PC-9 (cell line): Measurements from ENCODE around the gene MAPK10.

ENCODE experiments used
- EZH2 ChIP-seq: fragments of 200-600 bp; sonication (generic); IDR thresholded peaks from 2 replicates; pipeline ENCODE4 v1.8.0; 2017; ENCODE audit warnings: antibody characterized with exemption, low read depth
- TF ChIP-seq, protein P1 (sequence below): fragments of 200-600 bp; sonication (generic); conservative IDR thresholded peaks from 2 replicates; pipeline ENCODE4 v1.6.1; 2017; ENCODE audit warnings: mixed run types, antibody characterized with exemption, mild to moderate bottlenecking, moderate library complexity

DNA sequence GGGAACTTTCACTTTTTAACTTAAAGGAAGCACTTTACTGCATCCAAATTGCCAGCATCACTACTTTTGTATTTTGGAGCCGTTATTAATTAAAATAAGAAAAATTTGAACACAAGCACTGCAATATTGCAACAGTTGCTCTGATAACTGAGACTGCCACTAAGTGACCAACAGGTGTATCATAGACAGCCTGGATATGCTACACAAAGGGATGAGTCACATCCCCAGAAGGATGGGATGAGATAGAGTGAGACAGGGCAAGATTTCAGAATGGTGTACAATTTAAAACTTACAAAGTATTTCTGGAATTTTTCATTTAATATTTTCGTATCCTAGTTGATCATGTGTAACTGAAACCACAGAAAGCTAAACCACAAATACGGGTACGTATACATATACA, 204.1 kb downstream of the MAPK10 start:
- TF ChIP-seq, protein P1, sequence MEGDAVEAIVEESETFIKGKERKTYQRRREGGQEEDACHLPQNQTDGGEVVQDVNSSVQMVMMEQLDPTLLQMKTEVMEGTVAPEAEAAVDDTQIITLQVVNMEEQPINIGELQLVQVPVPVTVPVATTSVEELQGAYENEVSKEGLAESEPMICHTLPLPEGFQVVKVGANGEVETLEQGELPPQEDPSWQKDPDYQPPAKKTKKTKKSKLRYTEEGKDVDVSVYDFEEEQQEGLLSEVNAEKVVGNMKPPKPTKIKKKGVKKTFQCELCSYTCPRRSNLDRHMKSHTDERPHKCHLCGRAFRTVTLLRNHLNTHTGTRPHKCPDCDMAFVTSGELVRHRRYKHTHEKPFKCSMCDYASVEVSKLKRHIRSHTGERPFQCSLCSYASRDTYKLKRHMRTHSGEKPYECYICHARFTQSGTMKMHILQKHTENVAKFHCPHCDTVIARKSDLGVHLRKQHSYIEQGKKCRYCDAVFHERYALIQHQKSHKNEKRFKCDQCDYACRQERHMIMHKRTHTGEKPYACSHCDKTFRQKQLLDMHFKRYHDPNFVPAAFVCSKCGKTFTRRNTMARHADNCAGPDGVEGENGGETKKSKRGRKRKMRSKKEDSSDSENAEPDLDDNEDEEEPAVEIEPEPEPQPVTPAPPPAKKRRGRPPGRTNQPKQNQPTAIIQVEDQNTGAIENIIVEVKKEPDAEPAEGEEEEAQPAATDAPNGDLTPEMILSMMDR, result no peak
- TF ChIP-seq EZH2, result no peak
